Keratinocyte (primary cell): ENCODE data around the gene GPR26. TPM values are rescaled to one million over a fixed set of nuclear protein-coding genes. Genes with fewer than 3 reads are reported as not detected.

Experiments
- DNase-seq: peaks from one replicate; pipeline ENCODE4 v3.0.0-alpha.2; 2011; ENCODE audit warnings: low read depth, missing footprints, low spot score
- FAIRE-seq: peaks from 2 replicates; lab custom pipeline; 2011; peaks lifted over from hg19 to GRCh38; lab: Jason Lieb, UNC
- H2AFZ ChIP-seq: 2 replicates; pipeline ENCODE4 v1.6.0; 2012; ENCODE audit warnings: low read length, control low read depth, inconsistent platforms; ENCODE audit not compliant: control insufficient read depth
- H3K27ac ChIP-seq: 2 replicates; pipeline ENCODE4 v1.5.1; 2011; ENCODE audit warnings: low read length; ENCODE audit not compliant: control insufficient read depth, insufficient read depth
- H3K27me3 ChIP-seq: 3 replicates; pipeline ENCODE4 v1.6.0; 2011; ENCODE audit warnings: low read length; ENCODE audit not compliant: control insufficient read depth, insufficient read depth; ENCODE audit errors: extremely low read depth
- H3K36me3 ChIP-seq, 2 experiments: 2 replicates in 1 of 2; 3 replicates in 1 of 2; pipeline ENCODE4 v1.5.1; 2011; ENCODE audit warnings: low read length in 2 of 2, mild to moderate bottlenecking in 1 of 2; ENCODE audit not compliant: control insufficient read depth in 2 of 2, insufficient read depth in 2 of 2; ENCODE audit errors: extremely low read depth in 1 of 2
- H3K4me1 ChIP-seq: 3 replicates; pipeline ENCODE4 v1.5.1; 2011; ENCODE audit warnings: low read length; ENCODE audit not compliant: control insufficient read depth, insufficient read depth; ENCODE audit errors: extremely low read depth
- H3K4me2 ChIP-seq: 3 replicates; pipeline ENCODE4 v1.6.0; 2011; ENCODE audit warnings: low read depth, low read length; ENCODE audit not compliant: control insufficient read depth, insufficient read depth; ENCODE audit errors: extremely low read depth
- H3K4me3 ChIP-seq, 3 experiments: fragments of 200-600 bp in 1 of 3; sonication (generic) in 1 of 3; 2 replicates in 2 of 3; 3 replicates in 1 of 3; pipeline ENCODE4 v1.5.1; 2011 to 2016; ENCODE audit warnings: low read length in 3 of 3, mild to moderate bottlenecking in 3 of 3, control low read depth in 2 of 3, inconsistent platforms in 1 of 3, low read depth in 1 of 3, mixed read lengths in 1 of 3, mixed run types in 1 of 3, moderate library complexity in 1 of 3; ENCODE audit not compliant: control insufficient read depth in 2 of 3, insufficient read depth in 2 of 3; ENCODE audit errors: extremely low read depth in 1 of 3
- H3K79me2 ChIP-seq: 2 replicates; pipeline ENCODE4 v1.6.0; 2012; ENCODE audit warnings: low read length; ENCODE audit not compliant: control insufficient read depth, insufficient read depth
- H3K9ac ChIP-seq: 3 replicates; pipeline ENCODE4 v1.6.0; 2011; ENCODE audit warnings: low read length; ENCODE audit not compliant: control insufficient read depth, insufficient read depth; ENCODE audit errors: extremely low read depth
- H3K9me1 ChIP-seq: 3 replicates; pipeline ENCODE4 v1.6.0; 2011; ENCODE audit warnings: low read length; ENCODE audit not compliant: control insufficient read depth, insufficient read depth; ENCODE audit errors: extremely low read depth
- H3K9me3 ChIP-seq: 2 replicates; pipeline ENCODE4 v1.5.1; 2012; ENCODE audit warnings: low read depth, low read length; ENCODE audit not compliant: control insufficient read depth
- H4K20me1 ChIP-seq: 3 replicates; pipeline ENCODE4 v1.6.0; 2011; ENCODE audit warnings: low read length; ENCODE audit not compliant: control insufficient read depth, insufficient read depth; ENCODE audit errors: extremely low read depth
- EZH2 ChIP-seq: IDR thresholded peaks from one replicate; pipeline ENCODE4 v1.6.1; 2012; ENCODE audit warnings: inconsistent platforms, mild to moderate bottlenecking, low read length, moderate library complexity
- dilution Hi-C: fragments of 300-500 bp; cut with MboI; formaldehyde crosslinking; loops from one replicate; pipeline ENCODE4 v1.7.0; 2020; ENCODE audit warnings: low sequenced_read_pairs; ENCODE audit not compliant: extremely low pct_ligation_motif_present
- polyA plus RNA-seq, 5 experiments: library from polyadenylated mRNA; depleted of rRNA in 3 of 5; stranded (reverse) in 3 of 5; stranded (forward) in 1 of 5; unstranded in 1 of 5; fragments of >200 nt; gene quantifications; 1 replicate in 1 of 5; 2 replicates in 3 of 5; 3 replicates in 1 of 5; pipeline versions ENCODE4 v1.2.1 to v1.2.3, GENCODE V29; 2011 to 2012; ENCODE audit warnings: missing spikeins in 2 of 5, low read depth in 1 of 5, low replicate concordance in 1 of 5
- TF ChIP-seq, protein P1 (sequence below), 3 experiments: IDR thresholded peaks in 1 of 3; conservative IDR thresholded peaks in 1 of 3; optimal IDR thresholded peaks in 1 of 3; 2 replicates in 2 of 3; 3 replicates in 1 of 3; pipeline versions ENCODE3 to v1.5.1; 2011; ENCODE audit warnings: low read length in 3 of 3, mild to moderate bottlenecking in 3 of 3, moderate library complexity in 2 of 3, control low read depth in 1 of 3, inconsistent platforms in 1 of 3; ENCODE audit not compliant: insufficient read depth in 2 of 3; ENCODE audit errors: extremely low read depth in 1 of 3

Gene GPR26
- polyA plus RNA-seq, 1 donor (not counting 4 experiments of a cell fraction or from before 2014, with no cell fraction given), result not detected

DNA sequence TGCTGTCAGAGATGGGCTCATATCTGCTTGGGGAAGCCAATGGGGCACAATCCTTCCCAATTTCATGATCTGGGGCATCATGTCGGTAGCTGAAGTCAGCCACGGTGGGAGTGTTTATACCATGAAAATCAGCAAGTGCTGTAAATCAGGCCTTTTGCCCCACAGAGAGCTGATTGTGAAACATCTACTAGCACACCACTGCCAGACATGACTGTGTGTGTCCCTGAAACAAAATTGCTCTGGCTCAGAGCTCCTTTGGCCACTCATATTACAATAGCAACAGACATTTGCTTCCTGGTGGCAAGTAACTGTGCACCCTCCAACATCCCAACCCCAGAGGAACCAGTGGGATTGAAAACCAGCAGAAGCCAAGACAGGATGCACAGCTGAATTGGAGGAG is 23.7 kb downstream of the GPR26 start:
- no peaks in the 10 kb centered on the region for H4K20me1 ChIP-seq
- TF ChIP-seq, protein P1, sequence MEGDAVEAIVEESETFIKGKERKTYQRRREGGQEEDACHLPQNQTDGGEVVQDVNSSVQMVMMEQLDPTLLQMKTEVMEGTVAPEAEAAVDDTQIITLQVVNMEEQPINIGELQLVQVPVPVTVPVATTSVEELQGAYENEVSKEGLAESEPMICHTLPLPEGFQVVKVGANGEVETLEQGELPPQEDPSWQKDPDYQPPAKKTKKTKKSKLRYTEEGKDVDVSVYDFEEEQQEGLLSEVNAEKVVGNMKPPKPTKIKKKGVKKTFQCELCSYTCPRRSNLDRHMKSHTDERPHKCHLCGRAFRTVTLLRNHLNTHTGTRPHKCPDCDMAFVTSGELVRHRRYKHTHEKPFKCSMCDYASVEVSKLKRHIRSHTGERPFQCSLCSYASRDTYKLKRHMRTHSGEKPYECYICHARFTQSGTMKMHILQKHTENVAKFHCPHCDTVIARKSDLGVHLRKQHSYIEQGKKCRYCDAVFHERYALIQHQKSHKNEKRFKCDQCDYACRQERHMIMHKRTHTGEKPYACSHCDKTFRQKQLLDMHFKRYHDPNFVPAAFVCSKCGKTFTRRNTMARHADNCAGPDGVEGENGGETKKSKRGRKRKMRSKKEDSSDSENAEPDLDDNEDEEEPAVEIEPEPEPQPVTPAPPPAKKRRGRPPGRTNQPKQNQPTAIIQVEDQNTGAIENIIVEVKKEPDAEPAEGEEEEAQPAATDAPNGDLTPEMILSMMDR (optimal IDR thresholded peaks at IDR 0.05 in 1 of 3, IDR thresholded peaks at IDR 0.05 in 1 of 3, conservative IDR thresholded peaks at IDR 0.05 in 1 of 3; ENCODE audit: extremely low read depth in 1 of 3, insufficient read depth in 2 of 3, low read length in 3 of 3), result no peak
- no peak for TF ChIP-seq EZH2
- no peak overlapping the region for H2AFZ ChIP-seq
- no peak overlapping the region for H3K4me3 ChIP-seq
- FAIRE-seq (no peak), DNase-seq (no peak)
- dilution Hi-C loops, result no loop called here
- H3K27me3 ChIP-seq, result no peaks in the 10 kb centered on the region
- H3K27ac ChIP-seq, result no peak overlapping the region
- no peaks in the 10 kb centered on the region for H3K9me3 ChIP-seq
- H3K79me2 ChIP-seq, result no peaks in the 10 kb centered on the region
- H3K36me3 ChIP-seq, result no peaks in the 10 kb centered on the region
- no peaks in the 10 kb centered on the region for H3K4me1 ChIP-seq
- H3K4me2 ChIP-seq, result no peak overlapping the region
- no peak overlapping the region for H3K9ac ChIP-seq
- H3K9me1 ChIP-seq, result no peaks in the 10 kb centered on the region

GRCh38 chr10:123703195-123703790 is 37.1 kb downstream of the GPR26 start:
- no peak overlapping the region for H3K27ac ChIP-seq
- H3K79me2 ChIP-seq, result no peaks in the 10 kb centered on the region
- TF ChIP-seq EZH2, result no peak
- TF ChIP-seq, protein P1 (optimal IDR thresholded peaks at IDR 0.05 in 1 of 3, IDR thresholded peaks at IDR 0.05 in 1 of 3, conservative IDR thresholded peaks at IDR 0.05 in 1 of 3; ENCODE audit: extremely low read depth in 1 of 3, insufficient read depth in 2 of 3, low read length in 3 of 3), result no peak
- dilution Hi-C loops, result no loop called here
- H3K27me3 ChIP-seq, result no peaks in the 10 kb centered on the region
- DNase-seq, result no peak
- no peaks in the 10 kb centered on the region for H3K9me1 ChIP-seq
- no peaks in the 10 kb centered on the region for H3K36me3 ChIP-seq
- H4K20me1 ChIP-seq, result no peaks in the 10 kb centered on the region
- no peak for FAIRE-seq
- no peaks in the 10 kb centered on the region for H3K9me3 ChIP-seq
- H2AFZ ChIP-seq, result no peak overlapping the region
- no peak overlapping the region for H3K4me3 ChIP-seq
- H3K4me1 ChIP-seq, result no peaks in the 10 kb centered on the region
- no peak overlapping the region for H3K9ac ChIP-seq
- H3K4me2 ChIP-seq, result no peak overlapping the region
